ENCODE data around the gene MRPL2. TPM values are rescaled to one million over a fixed set of nuclear protein-coding genes. Genes with fewer than 3 reads are reported as not detected.

The MRPL2 gene
- total RNA-seq, 2 experiments from 2014 or later, result 42.8 to 48.0 TPM

- H3K9me3 Mint-ChIP-seq, result no peaks in the 10 kb centered on the region
- H3K4me3 Mint-ChIP-seq, result no peak overlapping the region
- no peaks in the 10 kb centered on the region for H3K36me3 Mint-ChIP-seq (ENCODE audit: low read depth)
- no peaks in the 10 kb centered on the region for H3K36me3 ChIP-seq (ENCODE audit: insufficient read depth, low read length)
- H3K4me3 ChIP-seq (ENCODE audit: low read length), result no peak overlapping the region
- CTCF ChIA-PET, result interaction anchor here (1.3 kb wide), 1 partner anchor 54 kb away, joined by 3 read pairs; no protein-coding TSS in a partner anchor
- peaks cover 16% of the 10 kb centered on the region for H3K4me1 Mint-ChIP-seq (ENCODE audit: low read depth)
- H3K9me3 ChIP-seq (ENCODE audit: control insufficient read depth in 1 of 2, insufficient read depth in 1 of 2, low read length in 2 of 2), result no peaks in the 10 kb centered on the region
- ATAC-seq (ENCODE audit: poor library complexity) (no peak), DNase-seq (no peak)
- no peak for TF ChIP-seq CTCF (IDR thresholded peaks at IDR 0.05)
- H3K27ac Mint-ChIP-seq, result no peak overlapping the region
- H3K27me3 Mint-ChIP-seq, result no peaks in the 10 kb centered on the region
- intact Hi-C loops (cut with DNase I, micrococcal nuclease), result no loop called here
- no peaks in the 10 kb centered on the region for H3K4me1 ChIP-seq (ENCODE audit: insufficient read depth, low read length)
- H3K27me3 ChIP-seq (ENCODE audit: control insufficient read depth in 1 of 2, insufficient read depth in 2 of 2, low read length in 2 of 2), result no peaks in the 10 kb centered on the region
- no peak overlapping the region for H3K27ac ChIP-seq (ENCODE audit: low read depth in 1 of 2, low read length in 2 of 2)
- POLR2A ChIA-PET, result no interaction called here
These were observed 30.2 kb upstream of the MRPL2 start for GRCh38 chr6:43089467-43089866.

- ChIA-PET POLR2A (no interaction called here), CTCF (no interaction called here)
- intact Hi-C loops (cut with DNase I, micrococcal nuclease), result no loop called here
- H3K27ac ChIP-seq (ENCODE audit: low read depth in 1 of 2, low read length in 2 of 2), result no peak overlapping the region
- no peak overlapping the region for H3K4me3 ChIP-seq (ENCODE audit: low read length)
- H3K9me3 ChIP-seq (ENCODE audit: control insufficient read depth in 1 of 2, insufficient read depth in 1 of 2, low read length in 2 of 2), result no peaks in the 10 kb centered on the region
- no peaks in the 10 kb centered on the region for H3K27me3 ChIP-seq (ENCODE audit: control insufficient read depth in 1 of 2, insufficient read depth in 2 of 2, low read length in 2 of 2)
- no peaks in the 10 kb centered on the region for H3K4me1 ChIP-seq (ENCODE audit: insufficient read depth, low read length)
- DNase-seq, result no peak
- Mint-ChIP-seq H3K4me3 (no peak overlapping the region), H3K9me3 (no peaks in the 10 kb centered on the region), H3K27me3 (no peaks in the 10 kb centered on the region), H3K27ac (no peak overlapping the region), H3K36me3 (ENCODE audit: low read depth) (no peaks in the 10 kb centered on the region), H3K4me1 (ENCODE audit: low read depth) (peaks cover 11% of the 10 kb centered on the region)
- TF ChIP-seq CTCF (IDR thresholded peaks at IDR 0.05), result no peak
- ATAC-seq (ENCODE audit: poor library complexity), result no peak
- no peaks in the 10 kb centered on the region for H3K36me3 ChIP-seq (ENCODE audit: insufficient read depth, low read length)
These were observed 29.4 kb upstream of the MRPL2 start for GRCh38 chr6:43088654-43089056.

DNA sequence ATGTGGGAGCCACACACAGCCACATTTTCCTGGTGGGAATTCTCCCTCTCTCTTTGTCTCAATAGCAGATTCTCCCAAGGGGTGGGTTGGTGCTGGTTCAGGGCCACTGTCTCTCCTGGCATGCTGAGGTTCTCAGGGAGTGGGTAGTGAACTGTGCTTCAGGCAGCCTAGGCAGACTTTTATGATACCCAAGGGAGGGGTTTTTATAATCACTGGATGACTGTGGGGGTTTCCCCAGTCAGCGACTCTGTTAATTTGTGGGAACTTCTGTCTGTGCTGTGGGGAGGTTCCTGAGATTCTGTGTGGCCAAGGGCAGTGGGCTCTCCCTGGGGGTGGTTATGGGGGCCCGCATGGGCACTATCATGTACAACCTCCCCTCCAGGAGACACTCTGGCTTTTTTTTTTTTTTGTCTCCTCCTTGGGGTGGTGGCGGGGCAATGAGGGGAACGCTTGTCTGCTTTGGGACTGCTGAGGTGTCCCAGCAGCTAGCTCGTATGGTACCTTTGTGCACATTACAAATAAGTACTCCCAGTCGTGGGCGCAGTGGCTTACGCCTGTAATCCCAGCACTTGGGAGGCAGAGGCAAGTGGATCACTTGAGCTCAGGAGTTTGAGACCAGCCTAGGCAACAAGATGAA lies 26.9 kb upstream of the MRPL2 start:
- CTCF ChIA-PET, result no interaction called here
- Mint-ChIP-seq H3K4me1 (ENCODE audit: low read depth) (no peaks in the 10 kb centered on the region), H3K36me3 (ENCODE audit: low read depth) (no peaks in the 10 kb centered on the region), H3K27ac (no peak overlapping the region), H3K9me3 (no peaks in the 10 kb centered on the region), H3K27me3 (peaks cover under 1% of the 10 kb centered on the region), H3K4me3 (no peak overlapping the region)
- intact Hi-C loops (cut with DNase I, micrococcal nuclease), result no loop called here
- Histone ChIP-seq H3K9me3 (ENCODE audit: control insufficient read depth in 1 of 2, insufficient read depth in 1 of 2, low read length in 2 of 2) (no peaks in the 10 kb centered on the region), H3K27me3 (ENCODE audit: control insufficient read depth in 1 of 2, insufficient read depth in 2 of 2, low read length in 2 of 2) (no peaks in the 10 kb centered on the region), H3K36me3 (ENCODE audit: insufficient read depth, low read length) (no peaks in the 10 kb centered on the region), H3K4me1 (ENCODE audit: insufficient read depth, low read length) (no peaks in the 10 kb centered on the region), H3K27ac (ENCODE audit: low read depth in 1 of 2, low read length in 2 of 2) (no peak overlapping the region), H3K4me3 (ENCODE audit: low read length) (no peak overlapping the region)
- no peak for ATAC-seq (ENCODE audit: poor library complexity)
- no peak for DNase-seq
- POLR2A ChIA-PET, result no interaction called here
- no peak for TF ChIP-seq CTCF (IDR thresholded peaks at IDR 0.05)

All from CD4-positive, alpha-beta T cell (primary cell).